ENCODE data around the gene HOXA1. TPM values are rescaled to one million over a fixed set of nuclear protein-coding genes. Genes with fewer than 3 reads are reported as not detected.

Gene HOXA1
- total and polyA plus RNA-seq, 2 of the 8 experiments (the other 6 are each of a cell fraction or from before 2014, with no cell fraction given) = not detected

DNA sequence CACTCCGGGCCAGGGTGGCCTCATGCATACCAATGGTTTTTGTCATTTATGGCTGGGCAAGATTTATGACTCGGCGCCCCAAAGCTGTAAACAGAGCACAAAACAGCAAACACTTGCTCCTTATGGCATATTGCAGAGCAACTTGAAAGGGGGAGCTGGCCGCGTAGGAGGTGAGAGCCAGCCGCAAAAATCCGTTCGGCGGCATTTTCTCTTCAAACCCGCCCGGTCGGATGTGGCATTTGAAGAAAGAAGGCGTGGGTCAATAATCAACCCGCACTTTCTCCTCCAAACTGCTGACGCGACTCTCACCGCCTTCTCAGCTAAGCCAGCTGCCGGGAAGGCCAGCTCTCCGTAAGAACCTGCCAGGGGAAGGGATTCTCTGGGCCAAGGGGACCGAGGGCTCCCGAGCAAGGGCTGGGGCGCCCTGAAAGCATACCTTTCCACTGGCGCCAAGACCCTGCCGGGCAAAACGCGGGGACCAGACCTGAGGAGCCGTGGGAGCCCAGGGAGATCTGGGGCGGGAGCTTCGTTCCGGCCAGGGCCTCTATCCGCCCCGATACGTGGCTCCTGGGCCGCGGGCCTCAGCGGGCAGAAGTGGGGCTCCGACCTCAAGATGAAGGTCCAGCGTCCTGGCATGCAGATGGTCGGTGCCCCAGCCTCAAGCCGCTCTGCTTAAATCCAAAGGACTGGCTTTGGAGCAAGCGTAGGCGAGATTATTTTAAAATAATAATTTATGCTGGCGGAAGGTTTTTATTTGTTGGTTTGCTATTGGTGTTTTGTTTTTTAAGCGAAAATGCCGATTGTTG is 19.6 kb upstream of the HOXA1 start:
- H3K36me3 ChIP-seq (ENCODE audit: control insufficient read depth in 2 of 4, insufficient read depth in 4 of 4, low read length in 3 of 4) = peaks cover 0 to 3% (median 0%) of the 10 kb centered on the region in 4 experiments; a peak in 2 of 8 replicates
- H3K27ac ChIP-seq (ENCODE audit: low read depth, low read length) = no peak overlapping the region
- CTCF ChIA-PET (ENCODE audit: partially characterized antibody) = interaction anchor here (0.6 to 4.8 kb wide), 7 partner anchors 11 to 1173 kb away, joined by 3 to 33 read pairs (median 4); partner anchors contain the start of gene HOXA5
- H2AFZ ChIP-seq (ENCODE audit: low read length) = no peak overlapping the region
- peak in 1 of 2 experiments; percentile 68 for DNase-seq (ENCODE audit: low read depth in 1 of 2, low spot score in 2 of 2)
- H3K4ac ChIP-seq (replicated peaks; ENCODE audit: insufficient read length, low read depth, low read length) = no peak overlapping the region
- no peak overlapping the region for H3K23ac ChIP-seq (ENCODE audit: insufficient read length)
- peaks cover 96 to 99% (median 97%) of the 10 kb centered on the region in 4 experiments for H3K27me3 ChIP-seq (replicated peaks in 1 of 4; ENCODE audit: control insufficient read depth in 3 of 4, extremely low read depth in 1 of 4, insufficient read depth in 3 of 4, low read length in 3 of 4)
- no peak overlapping the region for H2BK12ac ChIP-seq (ENCODE audit: low read depth, low read length)
- no peak for FAIRE-seq
- POLR2A ChIA-PET (ENCODE audit: partially characterized antibody) = no interaction called here
- no peaks in the 10 kb centered on the region for H3K9me3 ChIP-seq (ENCODE audit: insufficient read depth in 2 of 2, low read depth in 1 of 2, low read length in 1 of 2)
- H3K79me2 ChIP-seq (ENCODE audit: control insufficient read depth in 1 of 2, insufficient read depth in 2 of 2, low read length in 2 of 2) = no peaks in the 10 kb centered on the region
- H3K56ac ChIP-seq (replicated peaks; ENCODE audit: insufficient read length, low read depth, low read length) = no peak overlapping the region
- H4K20me1 ChIP-seq (replicated peaks in 1 of 2; ENCODE audit: control insufficient read depth in 1 of 2, insufficient read depth in 2 of 2, low read length in 2 of 2) = peaks cover 30 to 44% of the 10 kb centered on the region in 2 experiments
- no peaks in the 10 kb centered on the region for H3K23me2 ChIP-seq (ENCODE audit: low read depth, low read length)
- no peak overlapping the region for H4K91ac ChIP-seq (replicated peaks; ENCODE audit: insufficient read length, low read length)
- peaks cover 0 to 10% (median 2%) of the 10 kb centered on the region in 4 experiments; a peak in 5 of 7 replicates for H3K4me1 ChIP-seq (replicated peaks in 1 of 4; ENCODE audit: control insufficient read depth in 3 of 4, insufficient read depth in 4 of 4, low read length in 3 of 4)
- no peak overlapping the region for H2BK120ac ChIP-seq (replicated peaks; ENCODE audit: low read depth, low read length)
- H2AK5ac ChIP-seq (ENCODE audit: low read depth, low read length) = no peak overlapping the region
- TF ChIP-seq RNF2 (IDR thresholded peaks at IDR 0.05; ENCODE audit: borderline replicate concordance, low read depth, low read length, missing control alignments, poor library complexity, severe bottlenecking) (peak; percentile 97), CTBP2 (IDR thresholded peaks at IDR 0.05; ENCODE audit: borderline replicate concordance, insufficient read depth, insufficient read length, low read length) (peak; percentile 86), EZH2 (IDR thresholded peaks at IDR 0.05; ENCODE audit: low read depth, low read length, severe bottlenecking) (peak; percentile 99), JUND (IDR thresholded peaks at IDR 0.05; ENCODE audit: low read length) (no peak), CBX8 (IDR thresholded peaks at IDR 0.05; ENCODE audit: borderline replicate concordance, low read depth, low read length) (peak; percentile 82), SUZ12 (IDR thresholded peaks at IDR 0.05; ENCODE audit: low read length) (peak; percentile 99), CHD1 (IDR thresholded peaks at IDR 0.05; ENCODE audit: low read depth, low read length) (no peak), BCL11A (IDR thresholded peaks at IDR 0.05; ENCODE audit: low read depth in 2 of 2, low read length in 2 of 2) (no peak)
- H4K5ac ChIP-seq (ENCODE audit: insufficient read length, low read depth, low read length) = no peak overlapping the region
- H2BK20ac ChIP-seq (ENCODE audit: low read length) = no peak overlapping the region
- H2BK15ac ChIP-seq (ENCODE audit: low read length) = no peak overlapping the region
- no peak overlapping the region; a peak in 2 of 4 replicates for H3K4me2 ChIP-seq (ENCODE audit: insufficient read depth in 1 of 2, low read depth in 2 of 2, low read length in 2 of 2)
- no peak overlapping the region for H3K9ac ChIP-seq (replicated peaks in 1 of 4; ENCODE audit: extremely low read depth in 1 of 4, low read depth in 3 of 4, low read length in 3 of 4)
- H3K79me1 ChIP-seq (ENCODE audit: low read depth, low read length) = no peaks in the 10 kb centered on the region
- H4K8ac ChIP-seq (ENCODE audit: extremely low read depth, insufficient read depth, low read length) = peak overlapping the region; percentile 53; the same call in 1 of the 2 replicates
- no peak overlapping the region for H3K14ac ChIP-seq (ENCODE audit: insufficient read length)
- H3K18ac ChIP-seq (ENCODE audit: extremely low read depth, low read length) = no peak overlapping the region
- H3K4me3 ChIP-seq (ENCODE audit: extremely low read depth in 1 of 4, insufficient read depth in 2 of 4, low read depth in 3 of 4, low read length in 4 of 4) = no peak overlapping the region
- no peak overlapping the region for H2BK5ac ChIP-seq (ENCODE audit: low read depth, low read length)
- 5% methylated on average over 44 of the region's 45 CpGs; no CpG with 5 or more reads in 1 of the 2 experiments for WGBS, 2 experiments (ENCODE audit: extremely low coverage in 1 of 2, insufficient coverage in 1 of 2, insufficient read length in 1 of 2, insufficient replicate concordance in 2 of 2, low coverage in 1 of 2, low lambda C conversion rate in 2 of 2, missing lambda C conversion rate in 1 of 2)
